Thyroid gland (tissue), 4 donors: ENCODE results near the gene PIGU.

ENCODE experiments used
- POLR2A ChIP-seq, 2 donors: fragments of 450-650 bp; IDR thresholded peaks; one replicate each; pipeline ENCODE4 v1.6.1; 2017; ENCODE audit warnings: antibody characterized with exemption in 2 of 2, mild to moderate bottlenecking in 2 of 2, moderate library complexity in 1 of 2
- TF ChIP-seq, protein P1 (sequence below), 6 experiments: fragments of 200-600 bp in 3 of 6; fragments of 450-650 bp in 3 of 6; sonication (generic) in 3 of 6; IDR thresholded peaks; one replicate each; pipeline ENCODE4 v1.5.1; 2016 to 2019; ENCODE audit warnings: antibody characterized with exemption in 6 of 6, mild to moderate bottlenecking in 2 of 6, inconsistent platforms in 1 of 6, moderate library complexity in 1 of 6

DNA sequence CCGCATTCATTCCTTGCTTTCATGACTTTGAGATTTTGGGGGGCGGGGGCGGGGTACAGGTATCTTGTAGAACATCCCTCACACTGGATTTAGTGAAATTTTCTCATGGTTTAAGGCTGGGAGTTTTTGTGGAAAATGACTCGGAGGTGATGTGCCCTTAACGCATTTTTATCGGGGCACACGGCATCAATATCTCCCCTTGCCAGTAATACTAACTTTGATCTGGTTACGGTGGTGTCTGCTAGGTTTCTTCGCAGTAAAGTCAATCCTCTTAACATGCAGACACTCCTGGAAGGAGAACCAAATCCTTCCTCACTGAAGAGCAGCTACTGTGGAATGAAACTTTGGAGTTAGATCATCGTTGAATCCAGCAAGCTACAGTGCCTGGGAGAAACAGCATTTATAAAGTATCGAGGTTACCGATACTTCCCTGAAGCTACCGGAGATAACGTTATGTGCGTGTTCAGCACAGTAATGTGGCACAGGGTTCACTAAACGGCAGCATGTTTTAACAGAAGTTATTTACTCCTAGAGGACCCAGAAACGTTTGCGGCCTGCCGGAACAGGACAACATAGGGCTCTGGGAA lies 161.9 kb downstream of the PIGU start:
- TF ChIP-seq, protein P1, sequence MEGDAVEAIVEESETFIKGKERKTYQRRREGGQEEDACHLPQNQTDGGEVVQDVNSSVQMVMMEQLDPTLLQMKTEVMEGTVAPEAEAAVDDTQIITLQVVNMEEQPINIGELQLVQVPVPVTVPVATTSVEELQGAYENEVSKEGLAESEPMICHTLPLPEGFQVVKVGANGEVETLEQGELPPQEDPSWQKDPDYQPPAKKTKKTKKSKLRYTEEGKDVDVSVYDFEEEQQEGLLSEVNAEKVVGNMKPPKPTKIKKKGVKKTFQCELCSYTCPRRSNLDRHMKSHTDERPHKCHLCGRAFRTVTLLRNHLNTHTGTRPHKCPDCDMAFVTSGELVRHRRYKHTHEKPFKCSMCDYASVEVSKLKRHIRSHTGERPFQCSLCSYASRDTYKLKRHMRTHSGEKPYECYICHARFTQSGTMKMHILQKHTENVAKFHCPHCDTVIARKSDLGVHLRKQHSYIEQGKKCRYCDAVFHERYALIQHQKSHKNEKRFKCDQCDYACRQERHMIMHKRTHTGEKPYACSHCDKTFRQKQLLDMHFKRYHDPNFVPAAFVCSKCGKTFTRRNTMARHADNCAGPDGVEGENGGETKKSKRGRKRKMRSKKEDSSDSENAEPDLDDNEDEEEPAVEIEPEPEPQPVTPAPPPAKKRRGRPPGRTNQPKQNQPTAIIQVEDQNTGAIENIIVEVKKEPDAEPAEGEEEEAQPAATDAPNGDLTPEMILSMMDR (IDR thresholded peaks at IDR 0.05): no peak
- no peak for TF ChIP-seq POLR2A (IDR thresholded peaks at IDR 0.05)
